ENCODE measurements around the gene DSC3. TPM values are rescaled to one million over a fixed set of nuclear protein-coding genes. Genes with fewer than 3 reads are reported as not detected.
"Not testable (repeated sequence)": the region's sequence is repeated elsewhere in the genome, so short reads cannot be mapped to it uniquely, and the experiment has no call there.

The DSC3 gene
- total RNA-seq, 2 experiments from 2014 or later: not detected

DNA sequence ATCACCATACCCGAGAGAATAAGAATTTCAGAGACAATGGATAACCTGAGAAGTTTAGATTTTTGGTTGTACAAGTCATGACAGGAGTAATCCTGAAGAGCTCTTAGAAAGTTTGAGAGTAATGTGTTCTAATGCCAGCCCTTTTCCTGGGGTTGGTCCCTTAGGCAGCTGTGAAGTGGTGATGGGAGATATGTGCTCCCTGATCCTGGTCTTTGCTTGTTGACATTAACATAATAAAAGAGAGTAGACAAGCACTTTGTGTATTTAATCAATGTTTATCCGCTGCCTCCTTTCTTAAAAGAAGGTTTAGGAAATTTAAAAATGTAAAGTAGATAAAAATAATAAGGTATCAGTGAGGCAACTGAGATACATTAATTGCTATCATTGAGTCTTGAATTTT lies 13.8 kb upstream of the DSC3 start:
- POLR2A ChIA-PET: no interaction called here
- H3K36me3 Mint-ChIP-seq: no peaks in the 10 kb centered on the region
- H3K4me1 Mint-ChIP-seq: no peaks in the 10 kb centered on the region
- no peaks in the 10 kb centered on the region for H3K9me3 Mint-ChIP-seq
- ATAC-seq (ENCODE audit: low read depth) (no peak), DNase-seq (no peak)
- no peaks in the 10 kb centered on the region for H3K27me3 Mint-ChIP-seq
- H3K27ac Mint-ChIP-seq: no peak overlapping the region
- no peak overlapping the region for H3K4me3 Mint-ChIP-seq

DNA sequence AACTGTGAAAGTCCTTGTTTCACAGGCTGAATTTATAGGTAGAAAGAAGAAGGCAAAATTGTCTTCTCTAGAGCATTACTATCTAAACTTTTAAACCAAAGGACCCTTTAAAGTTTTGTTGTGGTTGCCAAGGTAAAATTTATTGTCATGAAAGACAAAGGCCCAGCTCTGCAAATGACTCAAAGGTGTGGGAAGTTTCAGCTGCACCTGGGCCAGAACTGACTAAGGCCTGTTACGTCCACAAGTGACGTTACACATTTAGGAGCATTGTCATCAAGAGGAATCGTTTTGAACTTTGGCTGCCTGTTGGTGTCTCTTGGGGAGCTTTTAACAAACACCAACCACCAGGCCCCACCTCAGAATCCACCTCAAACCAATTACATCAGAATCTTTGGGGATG lies 8.1 kb upstream of the DSC3 start:
- no peak overlapping the region for H3K27ac Mint-ChIP-seq
- peaks cover 2% of the 10 kb centered on the region for H3K27me3 Mint-ChIP-seq
- DNase-seq (no peak), ATAC-seq (ENCODE audit: low read depth) (no peak)
- no peak overlapping the region for H3K4me3 Mint-ChIP-seq
- peaks cover under 1% of the 10 kb centered on the region for H3K9me3 Mint-ChIP-seq
- H3K36me3 Mint-ChIP-seq: no peaks in the 10 kb centered on the region
- no peaks in the 10 kb centered on the region for H3K4me1 Mint-ChIP-seq
- POLR2A ChIA-PET: no interaction called here

DNA sequence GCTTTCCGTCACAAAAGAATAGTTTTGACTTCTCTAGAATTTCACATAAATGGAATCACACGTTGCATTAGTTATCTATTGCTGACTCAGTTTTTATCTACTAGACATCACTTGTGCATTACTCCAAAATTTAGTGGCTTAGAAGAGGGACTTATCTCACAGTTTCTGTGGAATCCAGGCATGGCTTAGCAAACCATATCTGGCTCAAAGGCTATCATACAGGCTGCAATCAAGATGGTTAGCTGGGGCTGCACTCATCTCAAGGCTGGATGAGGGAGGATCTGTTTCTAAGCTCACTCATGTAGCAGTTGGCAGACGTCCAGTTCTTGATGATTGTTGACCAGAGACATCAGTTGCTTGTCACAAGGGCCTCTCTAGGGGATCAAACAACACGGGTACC lies 6.6 kb upstream of the DSC3 start:
- DNase-seq (no peak), ATAC-seq (ENCODE audit: low read depth) (no peak)
- no peaks in the 10 kb centered on the region for H3K36me3 Mint-ChIP-seq
- no peak overlapping the region for H3K27ac Mint-ChIP-seq
- H3K4me1 Mint-ChIP-seq: no peaks in the 10 kb centered on the region
- H3K4me3 Mint-ChIP-seq: no peak overlapping the region
- peaks cover 1% of the 10 kb centered on the region for H3K9me3 Mint-ChIP-seq
- peaks cover 2% of the 10 kb centered on the region for H3K27me3 Mint-ChIP-seq
- POLR2A ChIA-PET: no interaction called here

DNA sequence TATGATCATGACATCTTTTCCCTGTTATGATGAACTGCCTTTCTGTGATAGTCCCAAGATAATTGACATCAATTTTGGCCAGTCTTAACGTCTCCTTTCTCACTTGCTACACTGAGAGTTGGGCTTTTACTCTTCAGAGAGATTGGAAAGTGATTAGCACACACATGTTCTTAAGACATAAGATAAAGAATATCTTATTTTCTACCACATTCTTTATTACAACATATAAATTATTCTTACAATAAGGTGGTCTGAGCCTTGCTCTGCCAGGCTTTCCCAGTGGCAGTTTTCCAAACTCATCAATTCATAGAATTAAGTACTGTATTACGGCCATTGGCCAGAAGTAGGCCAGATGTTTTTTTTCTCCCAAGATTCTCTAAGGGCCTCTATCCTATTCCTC lies 5.7 kb upstream of the DSC3 start:
- Mint-ChIP-seq H3K27ac (no peak overlapping the region), H3K36me3 (peaks cover 2% of the 10 kb centered on the region), H3K27me3 (peaks cover 9% of the 10 kb centered on the region), H3K9me3 (peaks cover 3% of the 10 kb centered on the region), H3K4me1 (no peaks in the 10 kb centered on the region), H3K4me3 (no peak overlapping the region)
- DNase-seq (no peak), ATAC-seq (ENCODE audit: low read depth) (no peak)
- POLR2A ChIA-PET: no interaction called here

DNA sequence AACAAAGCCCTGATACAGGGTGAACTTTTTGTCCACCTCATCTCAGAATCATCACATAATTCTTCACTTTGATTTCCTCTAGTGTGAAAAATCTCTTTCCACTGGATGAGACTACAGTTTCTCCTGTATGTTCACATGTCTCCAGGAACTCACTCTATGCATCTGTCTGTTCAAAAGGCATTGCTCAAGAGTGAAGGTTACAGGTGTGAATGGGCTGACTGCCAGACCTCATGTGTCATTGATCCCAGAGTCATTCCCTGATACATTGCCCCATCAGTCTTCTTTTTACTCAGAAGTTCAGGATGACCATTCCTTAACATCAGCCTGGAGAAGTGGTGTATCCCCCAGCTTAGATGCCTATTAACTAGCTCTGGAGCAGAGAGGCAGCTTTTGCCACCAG lies 4.4 kb upstream of the DSC3 start:
- Mint-ChIP-seq H3K9me3 (peaks cover 3% of the 10 kb centered on the region), H3K4me3 (no peak overlapping the region), H3K4me1 (peaks cover 3% of the 10 kb centered on the region), H3K36me3 (peaks cover 3% of the 10 kb centered on the region), H3K27ac (no peak overlapping the region), H3K27me3 (peaks cover 17% of the 10 kb centered on the region)
- ATAC-seq (ENCODE audit: low read depth) (no peak), DNase-seq (no peak)
- POLR2A ChIA-PET: no interaction called here

DNA sequence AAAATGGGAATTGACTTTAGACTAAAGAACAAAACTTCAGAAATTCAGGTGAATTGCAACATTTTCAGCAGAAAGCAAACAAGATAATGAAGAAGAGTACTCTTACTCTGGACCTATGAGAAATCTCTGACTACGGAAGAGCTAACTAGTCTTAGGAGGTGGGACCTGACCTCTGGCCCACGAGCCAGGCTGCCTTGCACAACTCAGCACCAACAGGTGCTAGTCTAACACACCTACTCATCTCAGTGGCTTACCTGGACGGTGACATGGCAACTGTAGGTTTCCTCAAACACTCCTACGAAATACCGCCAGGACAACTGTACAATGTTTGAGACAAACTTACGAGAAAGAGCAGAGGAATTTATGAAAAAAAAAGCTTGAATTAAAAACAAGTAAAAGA lies 3.1 kb upstream of the DSC3 start:
- no peak overlapping the region for H3K27ac Mint-ChIP-seq
- DNase-seq (no peak), ATAC-seq (ENCODE audit: low read depth) (no peak)
- H3K36me3 Mint-ChIP-seq: peaks cover 5% of the 10 kb centered on the region
- POLR2A ChIA-PET: no interaction called here
- H3K9me3 Mint-ChIP-seq: peaks cover 5% of the 10 kb centered on the region
- peaks cover 30% of the 10 kb centered on the region for H3K27me3 Mint-ChIP-seq
- no peak overlapping the region for H3K4me3 Mint-ChIP-seq
- H3K4me1 Mint-ChIP-seq: peaks cover 4% of the 10 kb centered on the region

DNA sequence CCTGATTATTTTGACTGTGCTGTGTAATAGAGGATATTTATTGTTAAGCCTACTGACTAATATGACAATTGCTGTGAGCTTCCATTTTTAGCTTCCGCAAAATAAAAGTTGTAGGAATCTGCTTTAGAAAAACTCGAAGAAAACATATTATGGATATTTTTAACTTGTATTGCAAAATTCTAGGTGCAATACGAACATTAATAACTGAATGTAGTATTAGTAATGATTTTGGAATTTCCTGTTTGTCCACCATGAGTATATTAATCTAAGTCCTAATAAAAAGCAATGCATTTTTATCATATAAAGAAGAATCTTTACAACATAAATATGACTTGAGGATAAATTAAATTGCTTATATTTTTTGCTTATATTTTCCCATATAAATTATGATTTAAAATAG lies 2.4 kb upstream of the DSC3 start:
- POLR2A ChIA-PET: no interaction called here
- DNase-seq (no peak), ATAC-seq (ENCODE audit: low read depth) (no peak)
- Mint-ChIP-seq H3K9me3 (peaks cover 5% of the 10 kb centered on the region), H3K27me3 (peaks cover 37% of the 10 kb centered on the region), H3K4me1 (peaks cover 4% of the 10 kb centered on the region), H3K4me3 (no peak overlapping the region), H3K36me3 (peaks cover 5% of the 10 kb centered on the region), H3K27ac (no peak overlapping the region)

DNA sequence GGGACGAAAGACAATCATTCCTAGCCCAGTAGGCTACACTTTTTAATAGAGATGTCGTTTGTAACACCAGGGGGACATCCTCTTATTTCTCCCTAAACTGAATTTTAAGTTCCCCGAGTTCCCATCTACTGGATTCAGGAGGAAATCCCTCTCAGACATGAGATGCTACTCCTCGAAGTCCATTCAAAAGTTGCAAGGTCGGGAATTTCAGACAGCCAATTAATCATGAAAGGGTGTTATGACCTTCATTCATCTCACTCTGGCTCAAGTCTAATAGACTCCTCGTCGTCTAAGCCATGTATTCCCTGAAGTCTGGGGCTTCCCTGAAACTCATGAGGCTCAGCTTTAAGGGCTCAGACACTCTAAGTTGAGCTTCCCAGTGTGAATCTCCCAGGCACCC lies 1.2 kb upstream of the DSC3 start:
- Mint-ChIP-seq H3K4me1 (peaks cover 4% of the 10 kb centered on the region), H3K9me3 (peaks cover 5% of the 10 kb centered on the region), H3K4me3 (no peak overlapping the region), H3K27ac (no peak overlapping the region), H3K36me3 (peaks cover 5% of the 10 kb centered on the region), H3K27me3 (peaks cover 38% of the 10 kb centered on the region)
- DNase-seq (no peak), ATAC-seq (ENCODE audit: low read depth) (no peak)
- POLR2A ChIA-PET: no interaction called here

DNA sequence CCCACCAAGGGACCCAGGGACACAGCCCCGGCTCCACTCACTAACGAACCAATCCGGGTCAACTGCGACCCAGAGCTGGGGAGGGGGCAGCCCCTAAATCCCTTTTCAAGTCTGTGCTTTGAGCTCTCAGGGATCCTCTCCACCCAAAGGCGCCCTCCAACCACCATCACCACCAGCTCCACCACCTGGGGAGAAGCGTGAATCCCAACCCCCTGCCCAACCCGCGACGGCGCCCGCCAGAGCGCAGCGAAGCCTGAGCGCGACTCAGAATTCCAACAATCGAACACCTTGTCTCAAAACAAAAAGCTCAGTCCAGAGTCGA lies 497 bp downstream of the DSC3 start:
- Mint-ChIP-seq H3K27me3 (peaks cover 38% of the 10 kb centered on the region), H3K36me3 (peaks cover 5% of the 10 kb centered on the region)

DNA sequence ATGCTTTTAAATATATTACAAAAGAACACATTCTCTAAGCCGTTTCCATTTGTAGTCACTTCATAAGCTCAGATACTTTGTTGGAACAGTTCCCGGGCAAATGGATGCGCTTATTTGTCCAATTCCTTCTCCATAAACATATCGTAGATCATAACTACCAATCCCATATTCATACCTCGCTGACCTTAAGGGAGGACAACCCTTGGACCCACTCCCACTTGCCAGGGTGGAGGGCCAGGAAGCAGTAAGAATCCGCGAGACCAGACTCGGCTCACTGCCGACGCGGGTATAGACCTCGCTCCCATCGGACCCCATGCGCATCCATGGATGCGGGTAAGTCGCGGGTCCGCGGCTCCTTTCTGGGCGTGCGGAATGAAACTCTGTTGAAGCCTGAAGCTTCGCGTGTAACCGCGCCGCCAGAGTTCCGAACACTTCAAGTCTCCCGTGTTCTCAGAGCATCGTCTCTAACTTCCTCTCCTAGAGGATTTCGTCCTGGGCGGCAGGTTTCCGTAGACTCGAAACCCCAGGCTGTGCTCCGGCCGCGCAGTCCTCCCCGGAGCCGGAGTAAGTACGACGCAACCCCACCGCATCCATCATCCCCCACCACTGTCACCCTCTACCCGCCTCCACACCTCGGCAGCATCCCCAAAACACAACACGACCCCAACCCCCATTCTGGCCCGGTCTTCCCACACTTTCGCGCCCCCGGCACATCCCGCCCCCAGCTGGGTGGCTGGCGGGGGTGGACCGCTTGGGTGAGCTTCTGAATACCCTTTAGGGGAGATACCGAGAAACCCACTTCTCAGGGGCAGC lies 1.1 kb downstream of the DSC3 start:
- POLR2A ChIA-PET: no interaction called here
- H3K27ac Mint-ChIP-seq: peak overlapping the region; percentile 12
- H3K27me3 Mint-ChIP-seq: peaks cover 36% of the 10 kb centered on the region
- H3K9me3 Mint-ChIP-seq: peaks cover 5% of the 10 kb centered on the region
- DNase-seq (peak; percentile 29), ATAC-seq (ENCODE audit: low read depth) (no peak)
- peaks cover 5% of the 10 kb centered on the region for H3K36me3 Mint-ChIP-seq
- H3K4me3 Mint-ChIP-seq: peak overlapping the region; percentile 40
- peaks cover 4% of the 10 kb centered on the region for H3K4me1 Mint-ChIP-seq

More for the DNA sequence above, 497 bp downstream of the DSC3 start:
- peak overlapping the region; percentile 45 for H3K4me3 Mint-ChIP-seq
- DNase-seq: no peak
- peaks cover 5% of the 10 kb centered on the region for H3K9me3 Mint-ChIP-seq
- POLR2A ChIA-PET: no interaction called here
- peak overlapping the region; percentile 15 for H3K27ac Mint-ChIP-seq
- peaks cover 4% of the 10 kb centered on the region for H3K4me1 Mint-ChIP-seq
- ATAC-seq (ENCODE audit: low read depth): no peak

DNA sequence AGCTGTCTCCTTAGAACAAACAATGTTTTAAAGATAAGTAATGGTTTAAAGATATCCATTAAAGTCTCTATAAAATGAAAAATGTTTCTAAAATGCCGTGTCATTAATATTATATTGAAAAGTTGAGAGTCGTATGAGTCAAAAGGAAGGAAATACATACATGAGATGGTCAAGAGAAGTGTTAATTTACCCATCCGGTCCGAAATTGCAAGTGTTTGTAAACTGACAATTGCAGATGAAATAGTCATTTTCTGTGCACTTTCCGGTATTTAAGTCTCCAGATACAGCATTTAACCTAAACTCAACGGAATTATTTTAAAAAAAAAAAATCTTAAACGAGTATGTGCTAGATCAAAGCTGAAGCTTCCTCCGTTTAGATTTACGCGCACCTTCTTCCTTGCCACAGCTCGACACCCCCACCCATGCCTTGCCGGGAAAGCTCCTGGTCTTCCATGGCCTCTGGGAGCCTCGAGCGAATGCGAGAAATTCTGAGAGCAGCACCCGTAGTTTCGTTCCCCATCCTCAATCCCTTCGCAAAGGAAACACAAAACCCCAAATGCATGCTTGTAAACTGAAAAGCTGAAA lies 1.8 kb downstream of the DSC3 start:
- ATAC-seq (ENCODE audit: low read depth): no peak
- Mint-ChIP-seq H3K4me3 (no peak overlapping the region), H3K9me3 (peaks cover 5% of the 10 kb centered on the region), H3K4me1 (peaks cover 4% of the 10 kb centered on the region), H3K27me3 (peaks cover 36% of the 10 kb centered on the region), H3K27ac (no peak overlapping the region), H3K36me3 (peaks cover 5% of the 10 kb centered on the region)
- no peak for DNase-seq
- POLR2A ChIA-PET: no interaction called here

DNA sequence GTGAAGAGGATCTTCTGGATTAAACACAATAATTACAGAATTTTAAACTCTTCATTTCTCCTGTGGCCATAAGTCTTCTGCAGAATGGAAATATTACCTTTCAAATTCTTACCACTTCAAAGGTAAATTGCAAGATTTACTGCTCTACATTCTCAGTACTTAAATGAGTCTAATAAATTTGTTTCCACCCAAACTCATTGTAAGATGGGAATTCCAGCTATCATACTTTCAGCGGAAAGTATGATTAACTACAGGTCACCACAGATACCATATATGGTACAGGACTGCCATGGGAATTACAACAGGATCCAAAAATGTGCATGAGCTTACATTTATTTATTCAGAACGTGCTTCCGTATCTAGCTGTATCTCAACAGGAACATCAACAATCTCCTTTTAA lies 3.1 kb downstream of the DSC3 start:
- DNase-seq (no peak), ATAC-seq (ENCODE audit: low read depth) (no peak)
- POLR2A ChIA-PET: no interaction called here
- H3K9me3 Mint-ChIP-seq: peaks cover 3% of the 10 kb centered on the region
- peaks cover 4% of the 10 kb centered on the region for H3K4me1 Mint-ChIP-seq
- H3K36me3 Mint-ChIP-seq: peaks cover 5% of the 10 kb centered on the region
- no peak overlapping the region for H3K27ac Mint-ChIP-seq
- H3K4me3 Mint-ChIP-seq: no peak overlapping the region
- peaks cover 36% of the 10 kb centered on the region for H3K27me3 Mint-ChIP-seq

DNA sequence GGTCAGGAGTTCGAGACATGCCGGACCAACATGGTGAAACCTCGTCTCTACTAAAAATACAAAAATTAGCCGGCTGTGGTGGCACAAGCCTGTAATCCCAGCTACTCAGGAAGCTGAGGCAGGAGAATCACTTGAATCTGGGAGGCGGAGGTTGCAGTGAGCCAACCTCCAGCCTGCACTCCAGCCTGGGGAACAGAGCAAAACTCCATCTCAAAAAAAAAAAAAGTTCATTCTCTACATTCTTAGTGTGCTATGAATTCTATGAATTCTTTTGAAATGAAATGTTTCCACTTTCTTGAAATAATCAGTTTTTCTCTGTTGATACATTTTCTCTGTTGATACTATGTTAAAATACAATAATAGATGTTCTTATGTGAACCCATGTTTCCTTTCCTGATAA lies 4.9 kb downstream of the DSC3 start:
- DNase-seq; H3K36me3 Mint-ChIP-seq; H3K4me3 Mint-ChIP-seq; H3K9me3 Mint-ChIP-seq; H3K27ac Mint-ChIP-seq; H3K4me1 Mint-ChIP-seq; POLR2A ChIA-PET; ATAC-seq (ENCODE audit: low read depth): not testable (repeated sequence)
- H3K27me3 Mint-ChIP-seq: peaks cover 26% of the 10 kb centered on the region

DNA sequence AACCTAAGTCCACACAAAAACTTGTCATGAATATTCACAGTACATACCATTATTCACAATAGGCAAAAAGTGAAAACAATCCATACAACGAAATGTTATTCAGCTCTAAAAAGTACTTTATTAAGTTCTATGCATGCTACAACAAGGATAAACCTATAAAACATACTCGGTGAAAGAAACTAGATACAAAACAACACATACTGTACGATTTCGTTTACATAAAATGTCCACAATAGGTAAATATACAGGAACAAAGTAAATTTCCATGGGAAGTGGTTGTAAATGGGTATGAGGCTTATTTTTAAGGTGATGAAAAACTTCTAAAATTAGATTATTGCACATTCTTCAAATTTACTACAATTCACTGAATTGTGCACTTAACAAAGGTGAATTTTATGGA lies 8.0 kb downstream of the DSC3 start:
- ATAC-seq (ENCODE audit: low read depth) (no peak), DNase-seq (no peak)
- H3K9me3 Mint-ChIP-seq: peaks cover 2% of the 10 kb centered on the region
- POLR2A ChIA-PET: no interaction called here
- no peak overlapping the region for H3K27ac Mint-ChIP-seq
- no peaks in the 10 kb centered on the region for H3K36me3 Mint-ChIP-seq
- no peaks in the 10 kb centered on the region for H3K27me3 Mint-ChIP-seq
- no peaks in the 10 kb centered on the region for H3K4me1 Mint-ChIP-seq
- H3K4me3 Mint-ChIP-seq: no peak overlapping the region
